ENCODE data around the gene TSPAN7. TPM values are rescaled to one million over a fixed set of nuclear protein-coding genes. Genes with fewer than 3 reads are reported as not detected.
A peak's percentile ranks its signal among the peaks of the same experiment; 100 is the strongest.

The TSPAN7 gene
- total and polyA plus RNA-seq, 2 donors (not counting 1 experiment from before 2014, with no cell fraction given) = 0.07 to 0.32 TPM

DNA sequence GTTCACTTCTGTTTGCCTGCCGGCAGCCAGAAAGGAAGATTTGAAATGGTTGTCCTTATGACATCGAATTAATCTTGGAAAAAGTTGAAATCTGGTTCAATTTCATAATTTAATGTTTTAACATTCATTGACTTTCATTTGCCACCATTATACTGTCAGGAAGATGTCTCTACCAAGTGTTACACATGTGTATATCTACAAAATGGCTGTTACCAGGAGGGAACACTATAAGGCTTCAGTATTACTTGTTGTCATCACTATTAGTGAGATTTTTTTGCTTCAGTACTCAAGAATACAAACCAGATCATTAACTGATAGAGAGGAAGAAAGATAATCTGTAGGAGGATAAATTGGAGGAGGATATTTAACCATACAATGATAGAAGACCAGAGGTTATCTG, 71.2 kb downstream of the TSPAN7 start:
- intact Hi-C loops (cut with micrococcal nuclease) = no loop called here
- H3K9ac ChIP-seq (ENCODE audit: low read length) = no peak overlapping the region
- H3K4me2 ChIP-seq (replicated peaks; ENCODE audit: low read depth, low read length, poor library complexity, severe bottlenecking) = peak overlapping the region; percentile 16
- ATAC-seq (ENCODE audit: low read depth) = no peak
- no peaks in the 10 kb centered on the region for H3K4me1 ChIP-seq (ENCODE audit: control insufficient read depth in 2 of 2, insufficient read depth in 2 of 2, low read length in 2 of 2)
- peak overlapping the region; percentile 19 for H3K4me3 Mint-ChIP-seq
- POLR2A ChIA-PET = no interaction called here
- CTCF ChIA-PET = no interaction called here
- H3K79me2 ChIP-seq (ENCODE audit: control insufficient read depth, insufficient read depth, low read length) = no peaks in the 10 kb centered on the region
- no peaks in the 10 kb centered on the region for H4K20me1 ChIP-seq (ENCODE audit: control insufficient read depth, insufficient read depth, low read length, poor library complexity, severe bottlenecking)
- no peak overlapping the region for H3K4me3 ChIP-seq (ENCODE audit: control extremely low read depth in 1 of 5, extremely low read depth in 1 of 5, insufficient read depth in 1 of 5, low read depth in 2 of 5, low read length in 4 of 5)
- H3K4me1 Mint-ChIP-seq = peaks cover 3% of the 10 kb centered on the region
- DNase-seq = no peak
- no peaks in the 10 kb centered on the region for H3K27me3 Mint-ChIP-seq
- no CpG with 5 or more reads among the region's 2 CpGs for WGBS (ENCODE audit: insufficient coverage)
- H3K27ac Mint-ChIP-seq = no peak overlapping the region
- no peak overlapping the region for H2AFZ ChIP-seq (ENCODE audit: insufficient read depth, low read depth, low read length, poor library complexity, severe bottlenecking)
- no peaks in the 10 kb centered on the region for H3K27me3 ChIP-seq (replicated peaks in 1 of 4; ENCODE audit: control extremely low read depth in 1 of 4, control insufficient read depth in 3 of 4, insufficient read depth in 4 of 4, low read length in 3 of 4)
- no peaks in the 10 kb centered on the region for H3K36me3 ChIP-seq (replicated peaks in 1 of 2; ENCODE audit: control extremely low read depth in 1 of 2, control insufficient read depth in 1 of 2, extremely low read depth in 1 of 2, insufficient read depth in 2 of 2, low read length in 1 of 2)
- no peaks in the 10 kb centered on the region for H3K9me3 Mint-ChIP-seq (ENCODE audit: insufficient read depth)
- no peak overlapping the region for H3K27ac ChIP-seq (ENCODE audit: low read length in 2 of 2)
- no peaks in the 10 kb centered on the region for H3K9me3 ChIP-seq (ENCODE audit: control extremely low read depth in 1 of 3, control insufficient read depth in 2 of 3, insufficient read depth in 1 of 3, low read length in 2 of 3)
- no peak for TF ChIP-seq EZH2 (IDR thresholded peaks at IDR 0.05; ENCODE audit: borderline replicate concordance, insufficient read depth, low read depth, low read length, poor library complexity, severe bottlenecking)
- TF ChIP-seq, protein P1, sequence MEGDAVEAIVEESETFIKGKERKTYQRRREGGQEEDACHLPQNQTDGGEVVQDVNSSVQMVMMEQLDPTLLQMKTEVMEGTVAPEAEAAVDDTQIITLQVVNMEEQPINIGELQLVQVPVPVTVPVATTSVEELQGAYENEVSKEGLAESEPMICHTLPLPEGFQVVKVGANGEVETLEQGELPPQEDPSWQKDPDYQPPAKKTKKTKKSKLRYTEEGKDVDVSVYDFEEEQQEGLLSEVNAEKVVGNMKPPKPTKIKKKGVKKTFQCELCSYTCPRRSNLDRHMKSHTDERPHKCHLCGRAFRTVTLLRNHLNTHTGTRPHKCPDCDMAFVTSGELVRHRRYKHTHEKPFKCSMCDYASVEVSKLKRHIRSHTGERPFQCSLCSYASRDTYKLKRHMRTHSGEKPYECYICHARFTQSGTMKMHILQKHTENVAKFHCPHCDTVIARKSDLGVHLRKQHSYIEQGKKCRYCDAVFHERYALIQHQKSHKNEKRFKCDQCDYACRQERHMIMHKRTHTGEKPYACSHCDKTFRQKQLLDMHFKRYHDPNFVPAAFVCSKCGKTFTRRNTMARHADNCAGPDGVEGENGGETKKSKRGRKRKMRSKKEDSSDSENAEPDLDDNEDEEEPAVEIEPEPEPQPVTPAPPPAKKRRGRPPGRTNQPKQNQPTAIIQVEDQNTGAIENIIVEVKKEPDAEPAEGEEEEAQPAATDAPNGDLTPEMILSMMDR (IDR thresholded peaks at IDR 0.05) = no peak

DNA sequence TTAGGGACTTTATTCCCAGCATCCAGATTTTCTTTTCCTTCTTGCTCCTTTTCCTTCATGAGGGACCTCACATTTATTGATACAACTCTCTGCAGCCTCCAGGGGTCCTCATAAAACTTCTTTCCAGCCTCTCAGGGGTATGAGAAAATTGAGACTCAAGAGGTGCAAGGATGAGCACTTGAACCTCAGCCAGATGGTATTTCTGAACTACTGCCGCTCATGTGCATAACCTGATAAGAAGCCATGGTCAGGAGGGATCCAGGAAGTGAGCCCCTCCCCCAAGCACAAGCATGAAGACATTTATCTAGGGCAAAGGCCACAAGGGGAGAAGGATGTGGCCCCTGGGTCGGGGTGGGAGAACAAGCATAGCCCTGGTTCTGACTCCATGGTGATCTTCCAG, 73.3 kb downstream of the TSPAN7 start:
- intact Hi-C loops (cut with micrococcal nuclease) = no loop called here
- TF ChIP-seq EZH2 (IDR thresholded peaks at IDR 0.05; ENCODE audit: borderline replicate concordance, insufficient read depth, low read depth, low read length, poor library complexity, severe bottlenecking) = no peak
- Histone ChIP-seq H2AFZ (ENCODE audit: insufficient read depth, low read depth, low read length, poor library complexity, severe bottlenecking) (no peak overlapping the region), H4K20me1 (ENCODE audit: control insufficient read depth, insufficient read depth, low read length, poor library complexity, severe bottlenecking) (no peaks in the 10 kb centered on the region), H3K9ac (ENCODE audit: low read length) (no peak overlapping the region), H3K9me3 (ENCODE audit: control extremely low read depth in 1 of 3, control insufficient read depth in 2 of 3, insufficient read depth in 1 of 3, low read length in 2 of 3) (no peaks in the 10 kb centered on the region), H3K27ac (ENCODE audit: low read length in 2 of 2) (no peak overlapping the region), H3K4me2 (replicated peaks; ENCODE audit: low read depth, low read length, poor library complexity, severe bottlenecking) (no peak overlapping the region), H3K36me3 (replicated peaks in 1 of 2; ENCODE audit: control extremely low read depth in 1 of 2, control insufficient read depth in 1 of 2, extremely low read depth in 1 of 2, insufficient read depth in 2 of 2, low read length in 1 of 2) (no peaks in the 10 kb centered on the region), H3K27me3 (replicated peaks in 1 of 4; ENCODE audit: control extremely low read depth in 1 of 4, control insufficient read depth in 3 of 4, insufficient read depth in 4 of 4, low read length in 3 of 4) (no peaks in the 10 kb centered on the region), H3K79me2 (ENCODE audit: control insufficient read depth, insufficient read depth, low read length) (no peaks in the 10 kb centered on the region), H3K4me1 (ENCODE audit: control insufficient read depth in 2 of 2, insufficient read depth in 2 of 2, low read length in 2 of 2) (no peaks in the 10 kb centered on the region), H3K4me3 (ENCODE audit: control extremely low read depth in 1 of 5, extremely low read depth in 1 of 5, insufficient read depth in 1 of 5, low read depth in 2 of 5, low read length in 4 of 5) (no peak overlapping the region)
- ChIA-PET POLR2A (no interaction called here), CTCF (no interaction called here)
- Mint-ChIP-seq H3K9me3 (ENCODE audit: insufficient read depth) (no peaks in the 10 kb centered on the region), H3K4me3 (no peak overlapping the region), H3K27ac (no peak overlapping the region), H3K27me3 (no peaks in the 10 kb centered on the region), H3K4me1 (peaks cover 3% of the 10 kb centered on the region)
- DNase-seq (no peak), ATAC-seq (ENCODE audit: low read depth) (no peak)
- WGBS (ENCODE audit: insufficient coverage) = no CpG with 5 or more reads among the region's 2 CpGs

Measured in B cell (primary cell).